Endometrial microvascular endothelial cells (primary cell): ENCODE data around the gene PRKCE. TPM values are rescaled to one million over a fixed set of nuclear protein-coding genes. Genes with fewer than 3 reads are reported as not detected.

Source experiments
- in situ Hi-C: cut with HindIII; loops from 2 replicates; pipeline ENCODE4 v1.10.0; 2017; ENCODE audit warnings: low sequenced_read_pairs, low pct_unique_long_range_greater_than_20kb; ENCODE audit errors: inconsistent ontology term
- total RNA-seq: library from RNA; depleted of rRNA; stranded (reverse); fragments of >200 nt; gene quantifications from one replicate; pipeline ENCODE4 v1.2.3, GENCODE V29; 2015; ENCODE audit errors: inconsistent ontology term

Gene PRKCE
- total RNA-seq, 1 donor from 2014 or later: 155 TPM

GRCh38 chr2:46018773-46019591 is 367.5 kb downstream of the PRKCE start:
- in situ Hi-C loops: no loop called here

- in situ Hi-C loops: no loop called here
Measured at GRCh38 chr2:46020416-46020815, 368.9 kb downstream of the PRKCE start.

GRCh38 chr2:46023165-46023854 is 371.8 kb downstream of the PRKCE start:
- in situ Hi-C loops: no loop called here

GRCh38 chr2:46024146-46024779 is 372.8 kb downstream of the PRKCE start:
- in situ Hi-C loops: no loop called here

- in situ Hi-C loops: loop anchor here (25.0 kb wide), 2 partner anchors 237 to 337 kb away; no protein-coding TSS in a partner anchor
Measured at GRCh38 chr2:46025081-46025480, 373.6 kb downstream of the PRKCE start.

GRCh38 chr2:46025676-46026075 is 374.2 kb downstream of the PRKCE start:
- in situ Hi-C loops: loop anchor here (25.0 kb wide), 2 partner anchors 237 to 337 kb away; no protein-coding TSS in a partner anchor

- in situ Hi-C loops: loop anchor here (25.0 kb wide), 2 partner anchors 236 to 336 kb away; no protein-coding TSS in a partner anchor
Measured at GRCh38 chr2:46026431-46026830, 375.0 kb downstream of the PRKCE start.

- in situ Hi-C loops: loop anchor here (25.0 kb wide), 2 partner anchors 233 to 333 kb away; no protein-coding TSS in a partner anchor
Measured at GRCh38 chr2:46029332-46029811, 377.9 kb downstream of the PRKCE start.

- in situ Hi-C loops: loop anchor here (25.0 kb wide), 2 partner anchors 232 to 332 kb away; no protein-coding TSS in a partner anchor
Measured at GRCh38 chr2:46030330-46030729, 378.9 kb downstream of the PRKCE start.

GRCh38 chr2:46032161-46032813 is 380.8 kb downstream of the PRKCE start:
- in situ Hi-C loops: loop anchor here (25.0 kb wide), 2 partner anchors 230 to 330 kb away; no protein-coding TSS in a partner anchor

- in situ Hi-C loops: loop anchor here (25.0 kb wide), 2 partner anchors 229 to 329 kb away; no protein-coding TSS in a partner anchor
Measured at GRCh38 chr2:46032996-46033395, 381.5 kb downstream of the PRKCE start.

- in situ Hi-C loops: loop anchor here (25.0 kb wide), 2 partner anchors 228 to 328 kb away; no protein-coding TSS in a partner anchor
Measured at GRCh38 chr2:46034535-46034934, 383.1 kb downstream of the PRKCE start.

GRCh38 chr2:46036929-46037328 is 385.5 kb downstream of the PRKCE start:
- in situ Hi-C loops: loop anchor here (25.0 kb wide), 2 partner anchors 225 to 325 kb away; no protein-coding TSS in a partner anchor

- in situ Hi-C loops: loop anchor here (25.0 kb wide), 2 partner anchors 223 to 323 kb away; no protein-coding TSS in a partner anchor
Measured at GRCh38 chr2:46039543-46040303, 388.2 kb downstream of the PRKCE start.

GRCh38 chr2:46040563-46041155 is 389.2 kb downstream of the PRKCE start:
- in situ Hi-C loops: loop anchor here (25.0 kb wide), 2 partner anchors 222 to 322 kb away; no protein-coding TSS in a partner anchor

- in situ Hi-C loops: loop anchor here (25.0 kb wide), 2 partner anchors 221 to 321 kb away; no protein-coding TSS in a partner anchor
Measured at GRCh38 chr2:46041434-46041833, 390.0 kb downstream of the PRKCE start.

- in situ Hi-C loops: loop anchor here (25.0 kb wide), 2 partner anchors 220 to 320 kb away; no protein-coding TSS in a partner anchor
Measured at GRCh38 chr2:46042207-46042637, 390.7 kb downstream of the PRKCE start.
